Natural killer cell (primary cell): ENCODE results near the gene IFITM5. TPM values are rescaled to one million over a fixed set of nuclear protein-coding genes. Genes with fewer than 3 reads are reported as not detected.
"Not testable (repeated sequence)": the region's sequence is repeated elsewhere in the genome, so short reads cannot be mapped to it uniquely, and the experiment has no call there.

ENCODE experiments used
- ATAC-seq, 3 donors: fragments of 150-1000 bp in 2 of 3; fragments of 200-7000 bp in 1 of 3; cut with Tn5 transposase; 1 replicate in 1 of 3; 2 replicates in 2 of 3; pipeline ENCODE4 v1.10.0; 2021; ENCODE audit warnings: mild to moderate bottlenecking in 2 of 3, moderate library complexity in 2 of 3
- DNase-seq, 2 donors: peaks; one replicate each; pipeline versions ENCODE4 v3.0.0 to v3.0.0-alpha.2; 2013 to 2021; ENCODE audit warnings: mixed read lengths in 1 of 2
- H3K27ac ChIP-seq: one replicate; pipeline ENCODE4 v1.5.1; 2013; ENCODE audit warnings: mild to moderate bottlenecking, low read length
- H3K27me3 ChIP-seq: one replicate; pipeline ENCODE4 v1.6.1; 2013; ENCODE audit warnings: low read length; ENCODE audit not compliant: control insufficient read depth, insufficient read depth
- H3K36me3 ChIP-seq: one replicate; pipeline ENCODE4 v1.6.1; 2013; ENCODE audit warnings: low read length; ENCODE audit not compliant: control insufficient read depth, insufficient read depth
- H3K4me1 ChIP-seq: one replicate; pipeline ENCODE4 v1.6.1; 2013; ENCODE audit warnings: low read length; ENCODE audit not compliant: control insufficient read depth, insufficient read depth
- H3K4me3 ChIP-seq: one replicate; pipeline ENCODE4 v1.5.1; 2013; ENCODE audit warnings: low read length
- H3K9me3 ChIP-seq: one replicate; pipeline ENCODE4 v1.6.1; 2013; ENCODE audit warnings: low read length; ENCODE audit not compliant: control insufficient read depth, insufficient read depth
- H3K27ac Mint-ChIP-seq, 2 donors: one replicate each; pipeline ENCODE4 v1.8.0; 2022; ENCODE audit warnings: mild to moderate bottlenecking in 2 of 2, mixed read lengths in 2 of 2, moderate library complexity in 1 of 2
- H3K27me3 Mint-ChIP-seq, 2 donors: one replicate each; pipeline ENCODE4 v1.8.0; 2022; ENCODE audit warnings: low read depth in 2 of 2, mixed read lengths in 2 of 2
- H3K36me3 Mint-ChIP-seq: one replicate; pipeline ENCODE4 v1.8.0; 2022; ENCODE audit warnings: mixed read lengths
- H3K4me1 Mint-ChIP-seq, 2 donors: one replicate each; pipeline ENCODE4 v1.8.0; 2022; ENCODE audit warnings: mixed read lengths in 2 of 2
- H3K4me3 Mint-ChIP-seq: one replicate; pipeline ENCODE4 v1.8.0; 2022; ENCODE audit warnings: mild to moderate bottlenecking, moderate library complexity, mixed read lengths
- H3K9me3 Mint-ChIP-seq, 2 donors: one replicate each; pipeline ENCODE4 v1.8.0; 2022; ENCODE audit warnings: mixed read lengths in 2 of 2
- CTCF ChIP-seq: fragments of 200-600 bp; IDR thresholded peaks from one replicate; pipeline ENCODE4 v1.8.0; 2022; ENCODE audit warnings: antibody characterized with exemption
- WGBS: methylation state at CpG from one replicate; pipeline ENCODE4 v1.1.7; 2013; ENCODE audit warnings: missing lambda C conversion rate; ENCODE audit not compliant: insufficient coverage; 5-methylcytosine and 5-hydroxymethylcytosine counted together
- intact Hi-C: fragments of 100-400 bp; cut with micrococcal nuclease; formaldehyde crosslinking; loops from one replicate; pipeline ENCODE4 v1.14.2; 2022
- total RNA-seq, 4 donors: library from RNA; stranded (reverse); fragments of 120-200 nt in 1 of 4; gene quantifications; one replicate each; pipeline versions ENCODE4 v1.2.3 to v1.2.4, GENCODE V29; 2013 to 2022

Gene IFITM5
- total RNA-seq, 3 donors from 2014 or later (not counting 1 experiment from before 2014, with no cell fraction given): not detected

DNA sequence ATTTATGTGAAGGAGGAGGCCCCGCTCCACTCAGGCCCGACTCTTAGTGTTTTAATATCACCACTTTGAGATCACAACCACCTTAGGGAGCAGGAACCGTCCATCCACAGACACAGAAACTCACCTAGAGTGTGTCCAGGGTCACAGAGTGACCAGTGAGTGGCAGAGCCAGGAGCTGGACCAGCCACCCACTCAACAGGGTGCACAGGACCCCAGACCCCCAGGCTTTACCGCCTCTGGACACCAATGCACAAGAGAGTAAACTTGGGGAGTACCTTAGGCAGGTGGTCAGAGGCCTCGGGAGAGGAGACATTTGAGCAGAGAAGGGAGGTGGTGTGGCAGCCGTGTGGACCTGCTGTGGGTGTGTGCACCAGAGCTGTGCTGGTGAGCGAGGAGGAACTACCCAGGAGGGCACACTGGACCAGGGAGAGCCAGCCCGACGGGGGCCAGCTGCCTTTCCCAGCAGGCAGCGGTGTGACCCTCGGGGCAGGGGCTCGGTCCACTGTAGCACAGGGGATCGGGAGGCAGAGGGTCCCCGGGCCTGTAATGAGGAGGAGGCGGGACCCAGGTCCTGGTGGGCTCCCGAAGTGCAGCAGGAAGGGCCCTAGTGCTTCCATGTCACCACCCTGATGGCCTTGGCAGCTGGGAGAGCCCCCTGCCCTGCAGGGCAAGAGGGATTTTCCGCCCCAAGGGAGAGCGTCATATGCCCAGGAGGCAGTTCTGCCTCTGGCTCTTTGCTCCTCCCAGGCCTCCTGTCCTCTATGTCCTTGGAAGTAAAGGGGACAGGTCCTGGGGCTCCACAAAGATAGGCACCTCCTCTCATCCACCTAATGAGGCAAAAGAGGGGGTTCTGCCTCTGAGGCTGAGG, 28.6 kb downstream of the IFITM5 start:
- Histone ChIP-seq H3K27me3 (no peaks in the 10 kb centered on the region), H3K4me3 (no peak overlapping the region), H3K4me1 (peaks cover 39% of the 10 kb centered on the region), H3K9me3 (no peaks in the 10 kb centered on the region), H3K36me3 (no peaks in the 10 kb centered on the region), H3K27ac (peak overlapping the region; percentile 88)
- DNase-seq (no peak), ATAC-seq (no peak)
- Mint-ChIP-seq H3K27ac (peak overlapping the region; percentile 89 to 96), H3K9me3 (no peaks in the 10 kb centered on the region), H3K4me1 (peaks cover 20 to 40% of the 10 kb centered on the region in 2 donors), H3K27me3 (peaks cover 0 to 2% of the 10 kb centered on the region in 2 donors), H3K36me3 (no peaks in the 10 kb centered on the region), H3K4me3 (no peak overlapping the region)
- WGBS: 90% methylated on average over 18 of the region's 18 CpGs
- no peak for TF ChIP-seq CTCF
- intact Hi-C loops: no loop called here

- peaks cover 0 to 2% of the 10 kb centered on the region in 2 donors for H3K27me3 Mint-ChIP-seq
- peak; percentile 41 for TF ChIP-seq CTCF
- no peaks in the 10 kb centered on the region for H3K27me3 ChIP-seq
- H3K27ac Mint-ChIP-seq: peak overlapping the region; percentile 89 to 96
- no peaks in the 10 kb centered on the region for H3K36me3 ChIP-seq
- 6% methylated on average over 17 of the region's 21 CpGs for WGBS
- ATAC-seq (peak; percentile 61 to 71 (median 63)), DNase-seq (peak; percentile 60 to 87)
- H3K4me3 Mint-ChIP-seq: peak overlapping the region; percentile 83
- no peaks in the 10 kb centered on the region for H3K9me3 Mint-ChIP-seq
- no peaks in the 10 kb centered on the region for H3K9me3 ChIP-seq
- H3K27ac ChIP-seq: peak overlapping the region; percentile 88
- peaks cover 20 to 40% of the 10 kb centered on the region in 2 donors for H3K4me1 Mint-ChIP-seq
- H3K4me1 ChIP-seq: peaks cover 39% of the 10 kb centered on the region
- intact Hi-C loops: loop anchor here (1.0 to 5.0 kb wide), 6 partner anchors 33 to 237 kb away; partner anchors contain the start of genes BET1L, PSMD13, RIC8A and RNH1
- H3K36me3 Mint-ChIP-seq: no peaks in the 10 kb centered on the region
- peak overlapping the region; percentile 63 for H3K4me3 ChIP-seq
These were observed 30.0 kb downstream of the IFITM5 start for GRCh38 chr11:269146-269890.

DNA sequence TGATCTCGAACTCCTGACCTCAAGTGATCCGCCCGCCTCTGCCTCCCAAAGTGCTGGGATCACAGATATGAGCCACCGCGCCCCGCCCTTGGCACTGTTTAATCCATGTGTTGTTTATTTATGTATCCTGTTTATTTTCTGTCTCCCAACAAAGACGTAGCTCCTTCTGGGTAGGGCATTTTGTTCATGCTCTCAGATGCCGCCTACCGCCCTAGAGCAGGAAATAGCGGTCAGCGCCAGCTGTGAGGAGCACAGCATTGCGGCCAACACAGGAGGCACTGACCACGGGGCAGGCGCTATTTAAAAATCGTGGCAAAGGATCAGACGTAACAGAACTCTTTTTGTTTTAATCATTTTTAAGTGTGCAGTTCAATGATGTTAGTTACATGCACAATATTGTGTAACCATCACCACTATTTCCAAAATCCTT, 30.6 kb downstream of the IFITM5 start:
- not testable (repeated sequence) for H3K27me3 ChIP-seq, H3K27me3 Mint-ChIP-seq, H3K36me3 Mint-ChIP-seq, H3K9me3 ChIP-seq, H3K9me3 Mint-ChIP-seq, H3K36me3 ChIP-seq
- intact Hi-C loops: loop anchor here (1.0 to 5.0 kb wide), 6 partner anchors 32 to 238 kb away; partner anchors contain the start of genes BET1L, PSMD13, RIC8A and RNH1
- 4% methylated on average over 15 of the region's 16 CpGs for WGBS
- H3K4me1 ChIP-seq: peaks cover 39% of the 10 kb centered on the region
- H3K4me3 ChIP-seq: peak overlapping the region; percentile 63
- H3K27ac ChIP-seq: peak overlapping the region; percentile 88
- H3K27ac Mint-ChIP-seq: peak overlapping the region; percentile 89 to 96
- H3K4me1 Mint-ChIP-seq: peaks cover 20 to 40% of the 10 kb centered on the region in 2 donors
- ATAC-seq: peak; percentile 58 to 75 (median 69)
- peak; percentile 70 to 79 for DNase-seq
- peak overlapping the region; percentile 83 for H3K4me3 Mint-ChIP-seq
